Measurements from ENCODE around the gene EFCAB11. TPM values are rescaled to one million over a fixed set of nuclear protein-coding genes. Genes with fewer than 3 reads are reported as not detected.

EFCAB11 gene
- total and polyA plus RNA-seq, 2 donors (not counting 1 experiment from before 2014, with no cell fraction given), result 4.2 to 13.8 TPM

DNA sequence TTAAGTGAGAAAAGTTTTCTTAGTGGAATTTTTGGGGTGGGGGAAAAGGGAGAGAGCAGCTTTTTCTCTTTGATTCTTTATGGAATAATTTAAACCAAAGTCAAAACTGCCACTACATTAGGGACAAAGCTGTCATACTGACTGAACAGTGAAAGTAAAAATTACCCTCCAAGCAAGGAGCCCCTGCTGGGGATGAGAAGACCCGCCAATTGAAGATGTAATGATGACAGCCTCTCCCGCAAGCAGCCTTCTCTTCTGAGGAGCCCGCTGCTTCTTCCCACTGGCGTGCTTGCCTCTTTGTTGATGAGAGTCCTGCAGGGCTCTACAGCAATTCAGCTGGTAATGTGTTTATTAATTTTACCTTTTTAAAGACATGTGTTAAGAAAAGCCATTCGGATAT lies 151.0 kb downstream of the EFCAB11 start:
- no peak overlapping the region for H3K9ac ChIP-seq (ENCODE audit: low read length)
- Mint-ChIP-seq H3K9me3 (ENCODE audit: insufficient read depth) (no peaks in the 10 kb centered on the region), H3K4me1 (no peaks in the 10 kb centered on the region), H3K27me3 (no peaks in the 10 kb centered on the region), H3K27ac (no peak overlapping the region), H3K4me3 (no peak overlapping the region)
- no peaks in the 10 kb centered on the region for H3K27me3 ChIP-seq (replicated peaks in 1 of 4; ENCODE audit: control extremely low read depth in 1 of 4, control insufficient read depth in 3 of 4, insufficient read depth in 4 of 4, low read length in 3 of 4)
- no peaks in the 10 kb centered on the region for H3K4me1 ChIP-seq (ENCODE audit: control insufficient read depth in 2 of 2, insufficient read depth in 2 of 2, low read length in 2 of 2)
- H3K36me3 ChIP-seq (replicated peaks in 1 of 2; ENCODE audit: control extremely low read depth in 1 of 2, control insufficient read depth in 1 of 2, extremely low read depth in 1 of 2, insufficient read depth in 2 of 2, low read length in 1 of 2), result no peaks in the 10 kb centered on the region
- CTCF ChIA-PET, result no interaction called here
- 100% methylated on average over 1 of the region's 5 CpGs for WGBS (ENCODE audit: insufficient coverage)
- H3K4me3 ChIP-seq (ENCODE audit: control extremely low read depth in 1 of 5, extremely low read depth in 1 of 5, insufficient read depth in 1 of 5, low read depth in 2 of 5, low read length in 4 of 5), result no peak overlapping the region
- no peak for ATAC-seq (ENCODE audit: low read depth)
- no peak overlapping the region for H3K4me2 ChIP-seq (replicated peaks; ENCODE audit: low read depth, low read length, poor library complexity, severe bottlenecking)
- no peaks in the 10 kb centered on the region for H3K79me2 ChIP-seq (ENCODE audit: control insufficient read depth, insufficient read depth, low read length)
- TF ChIP-seq EZH2 (IDR thresholded peaks at IDR 0.05; ENCODE audit: borderline replicate concordance, insufficient read depth, low read depth, low read length, poor library complexity, severe bottlenecking), result no peak
- TF ChIP-seq, protein P1, sequence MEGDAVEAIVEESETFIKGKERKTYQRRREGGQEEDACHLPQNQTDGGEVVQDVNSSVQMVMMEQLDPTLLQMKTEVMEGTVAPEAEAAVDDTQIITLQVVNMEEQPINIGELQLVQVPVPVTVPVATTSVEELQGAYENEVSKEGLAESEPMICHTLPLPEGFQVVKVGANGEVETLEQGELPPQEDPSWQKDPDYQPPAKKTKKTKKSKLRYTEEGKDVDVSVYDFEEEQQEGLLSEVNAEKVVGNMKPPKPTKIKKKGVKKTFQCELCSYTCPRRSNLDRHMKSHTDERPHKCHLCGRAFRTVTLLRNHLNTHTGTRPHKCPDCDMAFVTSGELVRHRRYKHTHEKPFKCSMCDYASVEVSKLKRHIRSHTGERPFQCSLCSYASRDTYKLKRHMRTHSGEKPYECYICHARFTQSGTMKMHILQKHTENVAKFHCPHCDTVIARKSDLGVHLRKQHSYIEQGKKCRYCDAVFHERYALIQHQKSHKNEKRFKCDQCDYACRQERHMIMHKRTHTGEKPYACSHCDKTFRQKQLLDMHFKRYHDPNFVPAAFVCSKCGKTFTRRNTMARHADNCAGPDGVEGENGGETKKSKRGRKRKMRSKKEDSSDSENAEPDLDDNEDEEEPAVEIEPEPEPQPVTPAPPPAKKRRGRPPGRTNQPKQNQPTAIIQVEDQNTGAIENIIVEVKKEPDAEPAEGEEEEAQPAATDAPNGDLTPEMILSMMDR (IDR thresholded peaks at IDR 0.05), result no peak
- DNase-seq, result no peak
- intact Hi-C loops (cut with micrococcal nuclease), result no loop called here
- POLR2A ChIA-PET, result no interaction called here
- H4K20me1 ChIP-seq (ENCODE audit: control insufficient read depth, insufficient read depth, low read length, poor library complexity, severe bottlenecking), result no peaks in the 10 kb centered on the region
- H3K9me3 ChIP-seq (ENCODE audit: control extremely low read depth in 1 of 3, control insufficient read depth in 2 of 3, insufficient read depth in 1 of 3, low read length in 2 of 3), result no peaks in the 10 kb centered on the region
- no peak overlapping the region for H2AFZ ChIP-seq (ENCODE audit: insufficient read depth, low read depth, low read length, poor library complexity, severe bottlenecking)
- H3K27ac ChIP-seq (ENCODE audit: low read length in 2 of 2), result no peak overlapping the region

DNA sequence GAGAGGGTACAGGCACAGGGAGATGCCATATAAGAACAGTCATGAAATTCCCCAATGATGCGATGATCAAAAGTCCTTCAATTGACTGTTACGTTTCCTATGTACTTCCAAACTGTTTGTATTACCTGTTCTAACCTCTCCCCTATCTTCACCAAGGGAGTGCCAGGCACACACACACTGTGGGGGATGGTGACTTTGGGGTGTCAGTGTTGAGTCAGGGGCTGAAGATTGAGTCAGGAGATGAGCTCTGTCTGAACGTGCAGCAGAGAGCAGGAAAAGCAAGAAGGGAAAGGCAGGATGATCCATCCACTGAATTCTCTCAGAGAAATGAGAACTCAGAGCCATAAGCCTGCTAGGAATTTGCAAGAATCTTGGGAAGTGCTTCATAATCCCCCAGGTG lies 153.4 kb downstream of the EFCAB11 start:
- H3K27me3 ChIP-seq (replicated peaks in 1 of 4; ENCODE audit: control extremely low read depth in 1 of 4, control insufficient read depth in 3 of 4, insufficient read depth in 4 of 4, low read length in 3 of 4), result no peaks in the 10 kb centered on the region
- H4K20me1 ChIP-seq (ENCODE audit: control insufficient read depth, insufficient read depth, low read length, poor library complexity, severe bottlenecking), result no peaks in the 10 kb centered on the region
- POLR2A ChIA-PET, result no interaction called here
- H3K4me3 Mint-ChIP-seq, result no peak overlapping the region
- no peak overlapping the region for H3K9ac ChIP-seq (ENCODE audit: low read length)
- H3K36me3 ChIP-seq (replicated peaks in 1 of 2; ENCODE audit: control extremely low read depth in 1 of 2, control insufficient read depth in 1 of 2, extremely low read depth in 1 of 2, insufficient read depth in 2 of 2, low read length in 1 of 2), result no peaks in the 10 kb centered on the region
- TF ChIP-seq EZH2 (IDR thresholded peaks at IDR 0.05; ENCODE audit: borderline replicate concordance, insufficient read depth, low read depth, low read length, poor library complexity, severe bottlenecking), result no peak
- TF ChIP-seq, protein P1 (IDR thresholded peaks at IDR 0.05), result no peak
- H3K4me3 ChIP-seq (ENCODE audit: control extremely low read depth in 1 of 5, extremely low read depth in 1 of 5, insufficient read depth in 1 of 5, low read depth in 2 of 5, low read length in 4 of 5), result no peak overlapping the region
- H3K9me3 ChIP-seq (ENCODE audit: control extremely low read depth in 1 of 3, control insufficient read depth in 2 of 3, insufficient read depth in 1 of 3, low read length in 2 of 3), result no peaks in the 10 kb centered on the region
- WGBS (ENCODE audit: insufficient coverage), result 92% methylated on average over 1 of the region's 3 CpGs
- H3K4me1 ChIP-seq (ENCODE audit: control insufficient read depth in 2 of 2, insufficient read depth in 2 of 2, low read length in 2 of 2), result no peaks in the 10 kb centered on the region
- H3K4me1 Mint-ChIP-seq, result no peaks in the 10 kb centered on the region
- intact Hi-C loops (cut with micrococcal nuclease), result no loop called here
- CTCF ChIA-PET, result no interaction called here
- ATAC-seq (ENCODE audit: low read depth) (no peak), DNase-seq (no peak)
- no peaks in the 10 kb centered on the region for H3K27me3 Mint-ChIP-seq
- H3K9me3 Mint-ChIP-seq (ENCODE audit: insufficient read depth), result no peaks in the 10 kb centered on the region
- no peak overlapping the region for H3K27ac ChIP-seq (ENCODE audit: low read length in 2 of 2)
- H3K27ac Mint-ChIP-seq, result no peak overlapping the region
- H3K4me2 ChIP-seq (replicated peaks; ENCODE audit: low read depth, low read length, poor library complexity, severe bottlenecking), result no peak overlapping the region
- no peaks in the 10 kb centered on the region for H3K79me2 ChIP-seq (ENCODE audit: control insufficient read depth, insufficient read depth, low read length)
- H2AFZ ChIP-seq (ENCODE audit: insufficient read depth, low read depth, low read length, poor library complexity, severe bottlenecking), result no peak overlapping the region

All from B cell (primary cell).